Superior temporal gyrus (tissue), 1 donor: ENCODE data around the gene CTNNA3.

Source experiments
- DNase-seq: peaks from one replicate; pipeline ENCODE4 v3.0.0-alpha.2; 2016; ENCODE audit errors: extremely low spot score

Gene CTNNA3

GRCh38 chr10:66755474-66755873, 940.5 kb downstream of the CTNNA3 start:
- DNase-seq, result no peak

GRCh38 chr10:66752714-66753113, 943.3 kb downstream of the CTNNA3 start:
- no peak for DNase-seq

DNA sequence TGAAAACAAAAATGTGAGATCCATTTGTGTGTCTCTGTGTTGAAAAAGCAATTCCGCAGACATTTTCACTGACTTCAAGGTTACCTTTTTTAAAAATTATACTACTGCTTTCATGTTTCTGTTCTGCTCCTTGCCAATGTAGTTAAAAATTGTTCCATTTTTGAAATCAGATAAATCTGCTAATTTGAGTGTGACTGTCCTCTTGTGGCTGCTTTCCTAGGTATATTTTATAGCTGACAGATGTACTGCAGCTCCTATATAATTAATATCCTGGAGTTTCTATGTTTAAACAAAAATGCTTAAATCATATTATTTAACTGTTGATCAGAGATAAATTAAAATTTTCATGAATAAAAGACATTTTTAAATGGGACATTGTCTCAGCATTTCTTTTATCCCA, 947.8 kb downstream of the CTNNA3 start:
- no peak for DNase-seq

- DNase-seq, result no peak
Measured at GRCh38 chr10:66747451-66747850, 948.5 kb downstream of the CTNNA3 start.

DNA sequence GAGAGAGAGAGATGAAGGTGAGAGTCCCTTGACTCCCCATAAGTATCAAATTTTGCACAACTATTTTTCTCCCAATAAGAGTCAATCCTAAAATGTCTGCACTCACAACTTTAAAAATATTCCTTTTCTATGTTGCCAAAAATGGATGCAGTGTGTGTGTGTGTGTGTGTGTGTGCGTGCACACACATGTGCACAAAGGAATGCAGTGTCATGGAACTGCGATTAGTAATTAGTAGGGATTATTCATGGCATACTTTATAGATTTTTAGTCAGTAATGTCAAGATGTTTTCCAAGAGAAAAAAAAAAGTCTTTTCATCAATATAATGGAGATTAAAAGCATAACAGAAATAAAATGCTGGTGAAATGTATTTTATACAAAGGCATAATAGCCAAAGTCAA, 949.3 kb downstream of the CTNNA3 start:
- no peak for DNase-seq

- no peak for DNase-seq
Measured at GRCh38 chr10:66746246-66746645, 949.7 kb downstream of the CTNNA3 start.

GRCh38 chr10:66744915-66745314, 951.1 kb downstream of the CTNNA3 start:
- no peak for DNase-seq

GRCh38 chr10:66737241-66737640, 958.8 kb downstream of the CTNNA3 start:
- DNase-seq, result no peak

DNA sequence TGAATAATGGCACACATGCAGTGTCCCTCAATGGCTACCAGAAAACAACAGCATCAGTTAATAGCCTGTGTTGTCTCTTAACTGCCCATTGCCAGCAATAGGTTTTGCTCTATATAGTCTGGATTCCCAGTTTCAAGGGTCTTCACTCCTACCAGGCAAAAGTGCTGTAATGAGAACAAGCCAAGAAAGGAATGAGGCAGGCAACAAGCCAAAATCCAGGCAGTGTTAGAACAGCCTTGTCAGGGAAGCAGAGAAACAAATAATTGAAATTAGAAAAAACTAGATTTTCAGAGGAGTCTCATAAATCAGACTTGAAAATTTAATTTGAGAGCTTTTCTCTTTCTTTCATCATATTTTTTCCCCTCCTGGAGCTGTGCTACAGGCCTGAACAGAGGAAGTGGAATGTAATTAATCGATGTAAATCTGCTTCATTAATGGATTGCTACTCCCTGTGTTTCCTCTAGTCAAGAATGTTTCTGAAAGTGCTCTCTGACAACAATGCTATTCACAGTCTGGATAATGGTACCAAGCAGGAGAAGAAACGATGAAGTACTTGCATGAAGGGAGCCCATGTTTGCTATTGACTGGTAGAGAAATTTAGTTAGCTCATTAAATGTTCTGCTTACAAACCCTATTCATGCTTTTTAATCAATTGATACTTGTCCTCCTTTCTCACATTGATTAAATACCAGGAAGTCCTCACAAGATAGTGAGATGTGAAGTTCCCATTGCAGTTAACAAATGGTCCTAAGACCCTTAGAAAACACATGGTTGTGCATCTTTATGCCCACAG, 972.2 kb downstream of the CTNNA3 start:
- DNase-seq, result no peak

DNA sequence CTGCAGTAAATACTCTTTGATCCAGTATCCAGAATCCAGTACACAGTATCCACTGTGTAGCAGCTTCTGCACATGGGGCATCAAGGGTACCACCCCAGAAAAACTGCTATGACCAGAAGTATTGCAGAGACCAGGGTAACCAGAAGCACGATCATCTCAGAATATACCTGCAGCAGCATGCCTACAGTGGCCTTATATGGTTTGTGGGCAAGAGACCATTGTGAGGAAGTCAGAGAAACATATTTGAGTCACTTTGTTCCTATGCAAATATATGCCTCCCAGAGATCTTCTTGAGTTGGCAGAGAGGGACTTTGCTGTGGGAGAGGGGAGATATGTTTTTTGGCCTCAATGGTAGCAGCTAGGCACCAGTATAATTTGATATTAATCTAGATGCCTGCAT, 976.5 kb downstream of the CTNNA3 start:
- no peak for DNase-seq

DNA sequence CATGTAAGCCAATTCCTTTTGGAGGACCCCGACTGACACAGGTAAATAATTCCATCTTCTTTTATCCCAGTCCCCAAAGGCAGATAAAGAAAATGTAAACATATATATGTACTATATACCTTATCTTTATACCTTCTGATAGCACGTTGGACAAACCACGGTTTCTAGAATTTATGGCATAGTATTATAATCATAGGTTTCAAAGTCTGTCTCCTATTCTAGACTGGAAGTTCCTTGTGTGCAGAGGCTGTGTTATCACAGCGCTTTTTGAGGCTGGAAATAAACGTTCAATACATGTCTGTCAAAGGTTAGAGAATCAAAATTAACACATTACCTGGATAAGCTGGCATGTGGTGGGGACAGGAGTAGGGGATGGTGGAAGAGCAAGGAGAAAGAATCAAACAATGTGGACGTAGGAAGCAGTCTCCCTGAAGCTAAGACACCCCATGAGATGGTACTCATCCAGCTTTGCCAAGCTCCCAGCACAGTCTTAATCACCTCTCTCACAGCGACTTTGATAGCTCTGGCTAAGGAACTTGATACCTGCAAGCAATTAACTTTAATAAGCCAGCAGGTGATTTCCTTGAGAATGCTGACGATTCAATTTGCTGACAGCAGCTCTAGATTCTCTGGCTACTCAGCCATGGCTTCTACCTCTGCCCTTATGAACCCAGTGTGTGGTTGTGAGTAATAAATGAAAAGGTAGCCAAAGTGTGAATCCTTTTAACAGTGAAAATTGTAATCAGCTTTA, 978.6 kb downstream of the CTNNA3 start:
- no peak for DNase-seq

- DNase-seq, result no peak
Measured at GRCh38 chr10:66714741-66715140, 981.3 kb downstream of the CTNNA3 start.

DNA sequence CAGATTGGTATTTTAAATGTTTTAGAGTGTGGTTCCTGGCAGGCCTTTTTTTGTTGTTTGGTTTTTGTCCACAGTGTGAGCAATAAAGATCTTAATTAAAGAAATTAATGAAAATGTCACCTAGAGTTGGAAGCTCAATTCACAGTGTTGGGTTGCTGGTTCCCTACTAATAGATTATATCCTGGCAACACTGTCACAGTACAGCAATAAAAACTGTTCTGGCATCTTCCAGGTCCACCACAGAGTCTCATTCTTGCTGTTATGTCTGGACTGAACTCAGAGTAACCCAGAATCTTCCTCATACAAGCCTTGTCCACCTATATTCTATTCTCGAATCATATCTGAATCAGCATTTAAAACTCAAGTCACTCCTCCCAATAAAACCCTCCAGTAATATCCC, 982.6 kb downstream of the CTNNA3 start:
- DNase-seq, result no peak

DNA sequence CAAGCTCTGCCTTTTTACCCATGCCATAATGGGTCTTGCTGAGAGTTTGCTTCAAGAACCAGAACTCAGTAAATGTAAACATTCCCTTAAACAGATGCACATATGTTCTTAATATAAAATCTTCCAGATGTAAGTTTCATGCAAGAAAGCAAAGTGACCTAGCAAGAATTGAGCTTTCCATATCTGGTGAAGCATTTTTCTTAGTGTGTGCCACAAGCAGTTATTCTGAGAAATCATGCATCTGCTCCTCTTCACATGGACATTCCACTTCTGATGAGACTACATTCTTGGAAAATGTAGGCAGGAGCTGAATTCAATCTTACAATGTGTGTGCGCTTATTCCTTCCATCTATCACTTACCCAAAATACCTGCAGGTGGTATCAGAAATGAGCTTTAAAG, 997.9 kb downstream of the CTNNA3 start:
- DNase-seq, result peak; percentile 30

GRCh38 chr10:66695046-66695445, 1000.9 kb downstream of the CTNNA3 start:
- DNase-seq, result no peak

DNA sequence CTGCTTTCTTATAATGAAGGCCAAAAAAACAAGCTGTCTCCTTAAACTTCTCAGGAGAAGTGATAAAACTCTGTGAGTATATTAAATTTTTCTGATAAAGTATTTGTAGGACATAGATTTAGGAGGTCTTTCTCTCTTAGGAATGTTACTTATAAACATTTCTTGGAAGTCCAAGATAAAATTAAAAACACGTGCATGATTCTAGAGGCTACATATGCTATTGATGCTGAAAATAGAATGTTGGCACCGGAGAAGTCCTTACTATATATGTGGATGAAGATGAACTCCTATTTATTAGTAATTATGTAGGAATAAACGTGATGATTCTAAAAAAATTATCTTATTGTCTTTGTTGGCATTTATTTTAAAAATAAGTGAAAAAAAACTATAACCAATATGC, 1011.4 kb downstream of the CTNNA3 start:
- no peak for DNase-seq

DNA sequence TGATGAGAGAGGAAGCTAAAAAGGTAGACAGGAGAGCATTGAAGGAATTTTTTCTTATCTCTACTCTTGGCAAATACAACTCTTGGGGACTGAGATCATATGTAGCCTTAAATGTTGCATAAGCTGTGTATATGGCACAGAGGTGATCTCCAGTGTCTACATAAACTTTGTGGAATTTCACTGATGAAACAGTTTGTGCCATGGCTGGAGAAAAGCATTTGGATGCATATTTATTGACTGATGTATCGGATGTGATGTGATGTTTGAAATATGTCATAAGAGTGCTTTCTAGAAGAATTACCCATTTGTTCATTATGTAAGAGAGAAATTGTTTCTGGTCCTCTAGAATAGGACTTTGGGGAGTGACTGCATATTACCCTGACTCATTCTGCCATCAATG, 1015.1 kb downstream of the CTNNA3 start:
- no peak for DNase-seq

- DNase-seq, result no peak
Measured at GRCh38 chr10:66678521-66678920, 1017.5 kb downstream of the CTNNA3 start.

DNA sequence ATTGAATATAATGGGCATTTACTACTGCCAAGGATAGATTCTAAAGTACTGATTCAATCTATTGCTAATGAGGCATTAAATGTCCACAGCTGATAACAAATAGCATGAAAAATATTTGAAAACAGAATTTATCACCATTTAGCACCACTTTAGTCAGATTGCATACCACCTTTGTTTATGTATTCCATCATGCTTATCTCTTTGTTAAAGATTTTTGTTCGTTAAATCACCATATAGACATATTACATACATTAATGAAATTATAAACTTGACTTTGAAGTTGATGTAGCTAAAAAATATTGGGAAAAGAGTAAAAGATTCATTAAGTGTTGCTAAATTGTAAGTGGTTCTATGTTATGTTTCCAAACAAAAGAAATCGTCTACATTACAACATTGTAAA, 1022.9 kb downstream of the CTNNA3 start:
- DNase-seq, result no peak

DNA sequence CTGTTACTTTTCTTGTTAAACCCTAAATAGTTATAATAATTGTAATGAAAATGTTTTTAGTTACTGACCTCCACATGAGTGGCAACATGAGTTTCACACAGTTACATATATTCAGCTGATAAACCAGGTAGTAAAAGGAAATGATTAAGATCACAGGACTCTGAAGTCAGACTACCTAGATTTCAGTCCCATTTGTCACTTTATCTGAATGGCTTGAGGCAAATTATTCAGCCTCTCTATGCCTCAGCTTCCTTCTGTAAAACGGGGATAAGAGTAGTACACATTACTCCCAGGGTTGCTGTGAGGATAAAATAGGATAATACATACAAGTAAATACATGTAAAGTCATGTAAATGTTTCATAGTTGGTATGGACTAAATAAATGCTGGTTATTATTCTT, 1024.4 kb downstream of the CTNNA3 start:
- DNase-seq, result no peak

GRCh38 chr10:66671064-66671463, 1024.9 kb downstream of the CTNNA3 start:
- DNase-seq, result no peak

DNA sequence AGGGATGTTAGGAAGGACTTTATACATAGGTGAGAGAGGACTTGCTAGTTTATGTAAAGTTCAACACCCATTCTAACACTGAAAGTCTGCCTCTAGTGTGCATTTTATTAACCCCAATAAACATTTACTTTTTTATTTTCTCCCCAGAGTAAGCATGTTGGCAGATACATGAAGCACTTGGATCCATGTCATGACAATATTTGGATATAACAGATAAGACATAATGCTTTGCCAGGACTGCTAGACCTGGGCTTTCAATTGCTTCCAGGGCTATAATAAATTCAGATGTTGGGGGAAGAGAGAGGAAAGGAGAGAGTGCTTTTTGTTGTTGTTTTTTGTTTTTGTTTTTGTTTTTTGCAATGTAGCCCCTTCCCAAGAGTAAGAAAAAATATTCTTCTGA, 1039.5 kb downstream of the CTNNA3 start:
- no peak for DNase-seq

DNA sequence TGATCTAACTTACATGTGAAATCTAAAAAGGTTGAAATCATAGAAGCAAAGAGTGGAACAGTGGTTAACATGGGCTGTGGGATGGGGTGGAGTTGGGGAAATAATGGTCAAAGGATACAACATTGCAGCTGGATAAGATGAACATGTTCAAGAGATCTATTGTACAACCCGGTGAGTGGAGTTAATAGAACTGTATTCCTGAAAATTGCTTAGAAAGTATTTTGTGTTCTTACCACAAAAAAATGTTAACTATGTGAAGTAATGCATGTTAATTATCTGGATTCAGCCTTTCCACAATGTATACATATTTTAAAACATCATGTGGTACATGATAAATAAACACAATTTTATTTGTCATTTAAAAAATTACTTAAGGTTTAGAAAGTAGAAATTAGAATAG, 1041.1 kb downstream of the CTNNA3 start:
- no peak for DNase-seq
